ENCODE data around the gene HIGD1B. TPM values are rescaled to one million over a fixed set of nuclear protein-coding genes. Genes with fewer than 3 reads are reported as not detected.

HIGD1B gene
- total and polyA plus RNA-seq, 8 donors: 0.35 to 14.6 (median 1.4) TPM; not detected in 1

DNA sequence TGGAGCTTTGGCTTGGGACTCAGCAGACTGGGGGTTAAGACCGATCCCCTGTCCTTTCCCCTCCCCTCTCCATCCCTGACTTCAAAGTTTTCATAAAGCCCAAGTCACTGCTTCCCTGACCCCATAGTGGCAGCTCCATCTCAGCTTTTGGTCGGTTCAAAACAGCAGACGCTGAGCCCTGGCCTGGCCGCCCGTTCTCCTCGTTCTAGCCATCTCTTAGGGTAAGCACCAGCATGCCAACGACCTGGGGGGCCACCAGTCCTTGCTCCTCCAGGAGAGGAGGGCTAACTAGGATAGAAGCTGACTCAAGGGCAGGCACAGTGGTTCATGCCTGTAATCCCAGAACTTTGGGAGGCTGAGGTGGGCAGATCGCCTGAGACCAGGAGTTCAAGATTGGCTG is 1.5 kb upstream of the HIGD1B start:
- Histone ChIP-seq H3K9me3 (no peaks in the 10 kb centered on the region), H3K4me3 (no peak overlapping the region), H3K36me3 (peaks cover 0 to 7% (median 0%) of the 10 kb centered on the region in 3 donors), H3K27ac (no peak overlapping the region), H3K27me3 (no peaks in the 10 kb centered on the region), H3K4me1 (no peaks in the 10 kb centered on the region)
- TF ChIP-seq, protein P1, sequence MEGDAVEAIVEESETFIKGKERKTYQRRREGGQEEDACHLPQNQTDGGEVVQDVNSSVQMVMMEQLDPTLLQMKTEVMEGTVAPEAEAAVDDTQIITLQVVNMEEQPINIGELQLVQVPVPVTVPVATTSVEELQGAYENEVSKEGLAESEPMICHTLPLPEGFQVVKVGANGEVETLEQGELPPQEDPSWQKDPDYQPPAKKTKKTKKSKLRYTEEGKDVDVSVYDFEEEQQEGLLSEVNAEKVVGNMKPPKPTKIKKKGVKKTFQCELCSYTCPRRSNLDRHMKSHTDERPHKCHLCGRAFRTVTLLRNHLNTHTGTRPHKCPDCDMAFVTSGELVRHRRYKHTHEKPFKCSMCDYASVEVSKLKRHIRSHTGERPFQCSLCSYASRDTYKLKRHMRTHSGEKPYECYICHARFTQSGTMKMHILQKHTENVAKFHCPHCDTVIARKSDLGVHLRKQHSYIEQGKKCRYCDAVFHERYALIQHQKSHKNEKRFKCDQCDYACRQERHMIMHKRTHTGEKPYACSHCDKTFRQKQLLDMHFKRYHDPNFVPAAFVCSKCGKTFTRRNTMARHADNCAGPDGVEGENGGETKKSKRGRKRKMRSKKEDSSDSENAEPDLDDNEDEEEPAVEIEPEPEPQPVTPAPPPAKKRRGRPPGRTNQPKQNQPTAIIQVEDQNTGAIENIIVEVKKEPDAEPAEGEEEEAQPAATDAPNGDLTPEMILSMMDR (IDR thresholded peaks at IDR 0.05): no peak
- no peak for FAIRE-seq
- WGBS, 2 donors: 61 to 68% methylated on average over 8 of the region's 8 CpGs
- no peak for ATAC-seq
- intact Hi-C loops (cut with DNase I): no loop called here
- no peak for DNase-seq

DNA sequence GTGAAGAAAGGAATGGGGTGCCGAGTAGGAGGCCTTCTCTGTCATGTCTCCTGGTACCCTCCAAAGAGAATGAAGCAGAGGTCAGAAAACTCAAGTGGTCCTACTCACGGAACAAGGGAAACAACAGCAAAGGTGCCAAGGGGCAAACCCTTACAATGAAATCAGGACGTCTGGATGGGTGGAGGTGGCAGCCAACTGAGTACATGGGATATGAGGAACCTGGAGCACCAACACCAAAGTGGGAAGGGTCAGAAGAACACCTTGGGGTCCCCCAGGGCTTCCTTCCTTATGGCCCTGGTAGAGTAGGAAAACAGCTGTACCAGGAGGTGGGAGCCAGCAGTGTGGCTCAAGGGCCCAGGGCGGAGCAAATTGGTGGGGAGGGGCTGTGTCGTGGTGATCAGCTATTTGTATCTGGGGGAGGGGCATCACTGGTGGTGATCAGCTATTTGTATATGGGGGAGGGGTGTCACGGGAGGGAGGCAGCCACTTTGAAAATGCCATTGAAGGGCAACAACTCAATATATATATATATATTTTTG is 643 bp downstream of the HIGD1B start:
- H3K27me3 ChIP-seq: no peaks in the 10 kb centered on the region
- no peaks in the 10 kb centered on the region for H3K4me1 ChIP-seq
- H3K9me3 ChIP-seq: no peaks in the 10 kb centered on the region
- H3K36me3 ChIP-seq: peaks cover 3 to 25% (median 7%) of the 10 kb centered on the region in 3 donors
- no peak for FAIRE-seq
- intact Hi-C loops (cut with DNase I): no loop called here
- no peak overlapping the region for H3K27ac ChIP-seq
- H3K4me3 ChIP-seq: no peak overlapping the region
- TF ChIP-seq, protein P1 (IDR thresholded peaks at IDR 0.05): no peak
- no peak for DNase-seq
- 53 to 55% methylated on average over 6 of the region's 6 CpGs for WGBS, 2 donors
- ATAC-seq: peak in 1 of 4 donors; percentile 18

DNA sequence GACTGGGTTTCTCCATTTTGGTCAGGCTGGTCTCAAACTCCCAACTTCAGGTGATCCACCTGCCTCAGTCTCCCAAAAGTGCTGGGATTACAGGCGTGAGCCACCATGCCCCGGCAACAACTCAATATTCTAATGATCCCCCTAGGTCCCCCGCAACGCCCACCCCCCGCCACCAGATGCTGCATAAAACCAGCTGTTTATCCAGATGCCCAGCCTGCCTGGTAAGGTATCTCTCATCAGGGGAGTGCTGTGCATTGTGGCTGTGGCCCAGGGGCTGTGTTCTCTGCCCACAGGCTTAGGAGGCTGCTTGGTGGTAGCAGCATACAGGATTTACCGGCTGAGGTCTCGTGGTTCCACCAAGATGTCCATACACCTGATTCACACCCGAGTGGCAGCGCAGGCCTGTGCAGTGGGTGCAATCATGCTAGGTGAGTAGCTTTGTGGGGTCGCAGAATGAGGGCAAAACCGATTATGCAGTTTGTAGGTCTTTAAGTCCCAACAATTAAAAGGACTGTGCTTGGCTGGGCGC is 1.3 kb downstream of the HIGD1B start:
- intact Hi-C loops (cut with DNase I): no loop called here
- 84 to 94% methylated on average over 12 of the region's 12 CpGs for WGBS, 2 donors

DNA sequence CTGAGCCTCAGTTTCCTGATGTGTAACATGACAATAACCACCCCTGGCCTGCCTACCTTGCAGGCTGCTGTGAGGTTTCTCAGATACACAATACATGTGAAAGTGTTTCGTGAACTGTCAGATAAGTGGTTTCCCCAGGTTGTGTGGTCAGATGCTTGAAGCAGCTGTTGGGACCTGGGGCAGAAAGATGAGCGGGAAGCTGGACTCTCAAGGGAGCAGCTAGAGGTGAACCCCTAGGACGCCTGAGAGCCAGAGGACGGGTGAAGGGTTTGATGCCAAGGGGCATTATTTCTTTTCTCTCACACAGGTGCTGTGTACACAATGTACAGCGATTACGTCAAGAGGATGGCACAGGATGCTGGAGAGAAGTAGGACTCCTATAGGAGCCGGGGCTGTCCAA is 2.3 kb downstream of the HIGD1B start:
- H3K4me1 ChIP-seq: no peaks in the 10 kb centered on the region
- WGBS, 2 donors: 81 to 86% methylated on average over 7 of the region's 7 CpGs
- intact Hi-C loops (cut with DNase I): no loop called here
- H3K4me3 ChIP-seq: no peak overlapping the region
- peaks cover 8 to 42% (median 21%) of the 10 kb centered on the region in 3 donors for H3K36me3 ChIP-seq
- no peak for FAIRE-seq
- no peak for DNase-seq
- no peaks in the 10 kb centered on the region for H3K27me3 ChIP-seq
- H3K27ac ChIP-seq: no peak overlapping the region
- no peak for ATAC-seq
- no peaks in the 10 kb centered on the region for H3K9me3 ChIP-seq
- TF ChIP-seq, protein P1 (IDR thresholded peaks at IDR 0.05): no peak

More for the DNA sequence above, 1.3 kb downstream of the HIGD1B start:
- Histone ChIP-seq H3K27me3 (no peaks in the 10 kb centered on the region), H3K27ac (no peak overlapping the region), H3K4me3 (no peak overlapping the region), H3K9me3 (no peaks in the 10 kb centered on the region), H3K36me3 (peaks cover 3 to 32% (median 13%) of the 10 kb centered on the region in 3 donors), H3K4me1 (no peaks in the 10 kb centered on the region)
- FAIRE-seq (no peak), DNase-seq (no peak), ATAC-seq (peak in 1 of 4 donors; percentile 17)
- TF ChIP-seq, protein P1 (IDR thresholded peaks at IDR 0.05): no peak

DNA sequence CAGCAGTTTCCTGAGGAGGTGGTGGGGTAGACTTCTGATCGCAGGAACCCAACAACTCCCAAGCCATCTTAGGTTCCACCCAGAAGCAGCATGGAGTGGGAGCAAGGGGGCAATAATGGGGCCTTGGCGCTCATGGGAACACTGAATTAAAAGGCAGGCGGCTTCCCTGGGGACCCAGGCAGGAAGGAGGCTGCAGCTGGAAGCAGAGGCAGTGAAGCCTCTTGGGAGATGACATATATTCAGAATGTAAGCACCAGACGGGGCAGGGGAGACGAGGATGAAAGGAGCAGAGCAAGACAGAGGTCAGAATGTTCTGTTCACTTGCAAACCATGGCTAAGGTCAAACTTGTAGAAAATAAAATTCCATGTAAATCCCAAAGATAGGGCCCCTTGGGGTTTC is 2.9 kb downstream of the HIGD1B start:
- H3K27me3 ChIP-seq: no peaks in the 10 kb centered on the region
- H3K27ac ChIP-seq: no peak overlapping the region
- ATAC-seq: no peak
- TF ChIP-seq, protein P1 (IDR thresholded peaks at IDR 0.05): no peak
- H3K4me1 ChIP-seq: no peaks in the 10 kb centered on the region
- WGBS, 2 donors: 90 to 92% methylated on average over 5 of the region's 5 CpGs
- H3K36me3 ChIP-seq: peaks cover 9 to 48% (median 25%) of the 10 kb centered on the region in 3 donors
- DNase-seq: no peak
- intact Hi-C loops (cut with DNase I): no loop called here
- no peaks in the 10 kb centered on the region for H3K9me3 ChIP-seq
- H3K4me3 ChIP-seq: no peak overlapping the region
- FAIRE-seq: no peak
